OCI-LY3 (cell line): ENCODE results near the gene STUB1.

ENCODE experiments used
- EZH2phosphoT487 ChIP-seq: fragments of 200-600 bp; shearing (Covaris generic); IDR thresholded peaks from 2 replicates; pipeline ENCODE4 v1.6.1; 2018; ENCODE audit warnings: antibody characterized with exemption, mixed run types, low read depth
- TF ChIP-seq, protein P1 (sequence below): fragments of 200-600, 300-600 bp; sonication (generic); IDR thresholded peaks from 2 replicates; pipeline ENCODE4 v1.5.1; 2014; ENCODE audit warnings: antibody characterized with exemption, low read length, low read depth

DNA sequence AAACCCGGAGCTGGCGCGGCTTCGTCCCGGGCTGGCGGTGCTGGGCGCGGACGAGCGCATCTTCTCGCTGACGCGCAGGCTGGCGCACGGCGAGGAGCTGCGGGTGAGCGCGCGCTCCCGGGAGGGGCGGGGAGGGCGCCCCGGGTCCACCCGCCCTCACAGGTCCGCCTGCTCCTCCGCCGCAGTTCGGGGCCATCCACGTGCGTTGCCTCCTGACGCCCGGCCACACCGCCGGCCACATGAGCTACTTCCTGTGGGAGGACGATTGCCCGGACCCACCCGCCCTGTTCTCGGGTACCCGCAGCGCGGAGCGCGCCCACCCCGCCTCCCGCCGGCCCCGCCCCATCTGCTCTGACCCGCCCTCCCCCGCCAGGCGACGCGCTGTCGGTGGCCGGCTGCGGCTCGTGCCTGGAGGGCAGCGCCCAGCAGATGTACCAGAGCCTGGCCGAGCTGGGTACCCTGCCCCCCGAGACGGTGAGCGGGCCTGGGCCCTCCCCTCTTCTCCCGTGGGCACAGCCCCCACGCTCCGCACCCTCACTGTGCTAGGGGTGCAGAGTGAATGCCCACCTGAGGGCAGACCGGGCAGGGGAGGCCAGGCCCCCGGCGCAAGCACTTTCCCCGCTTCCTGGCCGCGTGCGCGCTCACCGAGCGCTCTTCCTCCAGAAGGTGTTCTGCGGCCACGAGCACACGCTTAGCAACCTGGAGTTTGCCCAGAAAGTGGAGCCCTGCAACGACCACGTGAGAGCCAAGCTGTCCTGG lies 48.1 kb downstream of the STUB1 start:
- TF ChIP-seq, protein P1, sequence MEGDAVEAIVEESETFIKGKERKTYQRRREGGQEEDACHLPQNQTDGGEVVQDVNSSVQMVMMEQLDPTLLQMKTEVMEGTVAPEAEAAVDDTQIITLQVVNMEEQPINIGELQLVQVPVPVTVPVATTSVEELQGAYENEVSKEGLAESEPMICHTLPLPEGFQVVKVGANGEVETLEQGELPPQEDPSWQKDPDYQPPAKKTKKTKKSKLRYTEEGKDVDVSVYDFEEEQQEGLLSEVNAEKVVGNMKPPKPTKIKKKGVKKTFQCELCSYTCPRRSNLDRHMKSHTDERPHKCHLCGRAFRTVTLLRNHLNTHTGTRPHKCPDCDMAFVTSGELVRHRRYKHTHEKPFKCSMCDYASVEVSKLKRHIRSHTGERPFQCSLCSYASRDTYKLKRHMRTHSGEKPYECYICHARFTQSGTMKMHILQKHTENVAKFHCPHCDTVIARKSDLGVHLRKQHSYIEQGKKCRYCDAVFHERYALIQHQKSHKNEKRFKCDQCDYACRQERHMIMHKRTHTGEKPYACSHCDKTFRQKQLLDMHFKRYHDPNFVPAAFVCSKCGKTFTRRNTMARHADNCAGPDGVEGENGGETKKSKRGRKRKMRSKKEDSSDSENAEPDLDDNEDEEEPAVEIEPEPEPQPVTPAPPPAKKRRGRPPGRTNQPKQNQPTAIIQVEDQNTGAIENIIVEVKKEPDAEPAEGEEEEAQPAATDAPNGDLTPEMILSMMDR = no peak
- no peak for TF ChIP-seq EZH2phosphoT487
